Activated T-cell treated with anti-CD3 and anti-CD28 coated beads, Interleukin-2, amount 50 U/mL, for 4 hours (primary cell): Measurements from ENCODE around the gene COL4A1. TPM values are rescaled to one million over a fixed set of nuclear protein-coding genes. Genes with fewer than 3 reads are reported as not detected.

Experiments used
- ATAC-seq, 2 donors: fragments of 200-7000 bp; cut with Tn5 transposase; one replicate each; pipeline ENCODE4 v1.10.0; 2021
- DNase-seq: peaks from one replicate; pipeline ENCODE4 v3.0.0-alpha.2; 2020
- H3K27me3 Mint-ChIP-seq: one replicate; pipeline ENCODE4 v1.8.0; 2021; ENCODE audit warnings: low read depth, mixed read lengths
- H3K36me3 Mint-ChIP-seq: one replicate; pipeline ENCODE4 v1.8.0; 2022; ENCODE audit warnings: mixed read lengths; ENCODE audit not compliant: insufficient read depth
- H3K4me1 Mint-ChIP-seq: one replicate; pipeline ENCODE4 v1.8.0; 2021; ENCODE audit warnings: low read depth, mixed read lengths
- H3K4me3 Mint-ChIP-seq: one replicate; pipeline ENCODE4 v1.8.0; 2021; ENCODE audit warnings: mild to moderate bottlenecking, moderate library complexity, mixed read lengths
- H3K9me3 Mint-ChIP-seq: one replicate; pipeline ENCODE4 v1.8.0; 2021; ENCODE audit warnings: mixed read lengths
- total RNA-seq, 3 donors: library from RNA; stranded (reverse); gene quantifications; one replicate each; pipeline ENCODE4 v1.2.1, GENCODE V29; 2021

COL4A1 gene
- total RNA-seq, 3 donors from 2014 or later: 0.42 to 0.66 (median 0.54) TPM

- no peaks in the 10 kb centered on the region for H3K36me3 Mint-ChIP-seq
- H3K4me1 Mint-ChIP-seq: no peaks in the 10 kb centered on the region
- ATAC-seq (no peak), DNase-seq (no peak)
- H3K4me3 Mint-ChIP-seq: no peak overlapping the region
- H3K9me3 Mint-ChIP-seq: no peaks in the 10 kb centered on the region
- H3K27me3 Mint-ChIP-seq: peaks cover 5% of the 10 kb centered on the region
Measured at GRCh38 chr13:110277357-110277975, 29.5 kb downstream of the COL4A1 start.

GRCh38 chr13:110276553-110276950 is 30.4 kb downstream of the COL4A1 start:
- ATAC-seq (no peak), DNase-seq (no peak)
- Mint-ChIP-seq H3K27me3 (peaks cover 5% of the 10 kb centered on the region), H3K4me1 (no peaks in the 10 kb centered on the region), H3K36me3 (no peaks in the 10 kb centered on the region), H3K4me3 (no peak overlapping the region), H3K9me3 (no peaks in the 10 kb centered on the region)

- no peak for DNase-seq
- Mint-ChIP-seq H3K4me1 (no peaks in the 10 kb centered on the region), H3K36me3 (no peaks in the 10 kb centered on the region), H3K27me3 (peaks cover 5% of the 10 kb centered on the region), H3K9me3 (no peaks in the 10 kb centered on the region), H3K4me3 (no peak overlapping the region)
- ATAC-seq: no peak
Measured at GRCh38 chr13:110275931-110276552, 30.9 kb downstream of the COL4A1 start.

- Mint-ChIP-seq H3K9me3 (no peaks in the 10 kb centered on the region), H3K4me1 (no peaks in the 10 kb centered on the region), H3K4me3 (no peak overlapping the region), H3K36me3 (no peaks in the 10 kb centered on the region), H3K27me3 (peaks cover 6% of the 10 kb centered on the region)
- DNase-seq (no peak), ATAC-seq (no peak)
Measured at GRCh38 chr13:110274687-110275086, 32.3 kb downstream of the COL4A1 start.

GRCh38 chr13:110273254-110273653 is 33.7 kb downstream of the COL4A1 start:
- DNase-seq (no peak), ATAC-seq (no peak)
- no peaks in the 10 kb centered on the region for H3K4me1 Mint-ChIP-seq
- peaks cover 8% of the 10 kb centered on the region for H3K27me3 Mint-ChIP-seq
- no peaks in the 10 kb centered on the region for H3K36me3 Mint-ChIP-seq
- no peak overlapping the region for H3K4me3 Mint-ChIP-seq
- H3K9me3 Mint-ChIP-seq: no peaks in the 10 kb centered on the region

GRCh38 chr13:110272651-110273050 is 34.3 kb downstream of the COL4A1 start:
- H3K4me1 Mint-ChIP-seq: no peaks in the 10 kb centered on the region
- H3K9me3 Mint-ChIP-seq: no peaks in the 10 kb centered on the region
- peaks cover 9% of the 10 kb centered on the region for H3K27me3 Mint-ChIP-seq
- no peaks in the 10 kb centered on the region for H3K36me3 Mint-ChIP-seq
- ATAC-seq (no peak), DNase-seq (no peak)
- no peak overlapping the region for H3K4me3 Mint-ChIP-seq

- Mint-ChIP-seq H3K36me3 (no peaks in the 10 kb centered on the region), H3K9me3 (no peaks in the 10 kb centered on the region), H3K27me3 (peaks cover 9% of the 10 kb centered on the region), H3K4me1 (no peaks in the 10 kb centered on the region), H3K4me3 (no peak overlapping the region)
- no peak for DNase-seq
- no peak for ATAC-seq
Measured at GRCh38 chr13:110272227-110272626, 34.7 kb downstream of the COL4A1 start.

- H3K36me3 Mint-ChIP-seq: no peaks in the 10 kb centered on the region
- H3K9me3 Mint-ChIP-seq: no peaks in the 10 kb centered on the region
- H3K27me3 Mint-ChIP-seq: peaks cover 12% of the 10 kb centered on the region
- H3K4me1 Mint-ChIP-seq: no peaks in the 10 kb centered on the region
- H3K4me3 Mint-ChIP-seq: no peak overlapping the region
- DNase-seq (no peak), ATAC-seq (no peak)
Measured at GRCh38 chr13:110271313-110271712, 35.6 kb downstream of the COL4A1 start.

- H3K4me1 Mint-ChIP-seq: no peaks in the 10 kb centered on the region
- ATAC-seq: no peak
- no peaks in the 10 kb centered on the region for H3K36me3 Mint-ChIP-seq
- DNase-seq: no peak
- H3K27me3 Mint-ChIP-seq: peaks cover 13% of the 10 kb centered on the region
- H3K9me3 Mint-ChIP-seq: no peaks in the 10 kb centered on the region
- H3K4me3 Mint-ChIP-seq: no peak overlapping the region
Measured at GRCh38 chr13:110270507-110270906, 36.5 kb downstream of the COL4A1 start.

- Mint-ChIP-seq H3K4me1 (no peaks in the 10 kb centered on the region), H3K36me3 (no peaks in the 10 kb centered on the region), H3K4me3 (no peak overlapping the region), H3K9me3 (no peaks in the 10 kb centered on the region), H3K27me3 (peaks cover 15% of the 10 kb centered on the region)
- DNase-seq (no peak), ATAC-seq (no peak)
Measured at GRCh38 chr13:110269509-110270185, 37.3 kb downstream of the COL4A1 start.

GRCh38 chr13:110268576-110269185 is 38.3 kb downstream of the COL4A1 start:
- H3K9me3 Mint-ChIP-seq: no peaks in the 10 kb centered on the region
- H3K36me3 Mint-ChIP-seq: no peaks in the 10 kb centered on the region
- no peak for DNase-seq

GRCh38 chr13:110268061-110268460 is 38.9 kb downstream of the COL4A1 start:
- Mint-ChIP-seq H3K9me3 (no peaks in the 10 kb centered on the region), H3K4me3 (no peak overlapping the region), H3K36me3 (no peaks in the 10 kb centered on the region), H3K27me3 (peaks cover 11% of the 10 kb centered on the region), H3K4me1 (no peaks in the 10 kb centered on the region)
- ATAC-seq (no peak), DNase-seq (no peak)

More at GRCh38 chr13:110268576-110269185, 38.3 kb downstream of the COL4A1 start:
- H3K4me1 Mint-ChIP-seq: no peaks in the 10 kb centered on the region
- peaks cover 11% of the 10 kb centered on the region for H3K27me3 Mint-ChIP-seq
- ATAC-seq: no peak
- no peak overlapping the region for H3K4me3 Mint-ChIP-seq

GRCh38 chr13:110266983-110267382 is 40.0 kb downstream of the COL4A1 start:
- no peak for ATAC-seq
- no peaks in the 10 kb centered on the region for H3K4me1 Mint-ChIP-seq
- no peak overlapping the region for H3K4me3 Mint-ChIP-seq
- H3K27me3 Mint-ChIP-seq: peaks cover 20% of the 10 kb centered on the region
- no peak for DNase-seq
- H3K36me3 Mint-ChIP-seq: no peaks in the 10 kb centered on the region
- H3K9me3 Mint-ChIP-seq: no peaks in the 10 kb centered on the region

GRCh38 chr13:110266431-110266809 is 40.5 kb downstream of the COL4A1 start:
- no peak overlapping the region for H3K4me3 Mint-ChIP-seq
- no peaks in the 10 kb centered on the region for H3K36me3 Mint-ChIP-seq
- no peak for ATAC-seq
- no peaks in the 10 kb centered on the region for H3K9me3 Mint-ChIP-seq
- no peak for DNase-seq
- no peaks in the 10 kb centered on the region for H3K4me1 Mint-ChIP-seq
- H3K27me3 Mint-ChIP-seq: peaks cover 26% of the 10 kb centered on the region
